Central memory CD8-positive, alpha-beta T cell (primary cell): ENCODE measurements around the gene DYRK2.

ENCODE experiments used
- ATAC-seq: fragments of 150-1000 bp; cut with Tn5 transposase; replicated peaks from 2 replicates; pipeline ENCODE4 v1.10.0; 2022; ENCODE audit warnings: mild to moderate bottlenecking, moderate FRiP score, moderate number of reproducible peaks; ENCODE audit not compliant: poor library complexity, severe bottlenecking; ENCODE audit errors: extremely low read depth
- DNase-seq, 2 donors: peaks; one replicate each; pipeline ENCODE4 v3.0.0; 2021; ENCODE audit warnings: low spot score in 2 of 2
- H3K27ac Mint-ChIP-seq: one replicate; pipeline ENCODE4 v1.8.0; 2022; ENCODE audit warnings: low read depth, mild to moderate bottlenecking, moderate library complexity, mixed read lengths
- H3K27me3 Mint-ChIP-seq: one replicate; pipeline ENCODE4 v1.8.0; 2022; ENCODE audit warnings: mixed read lengths
- H3K36me3 Mint-ChIP-seq: one replicate; pipeline ENCODE4 v1.8.0; 2022; ENCODE audit warnings: mild to moderate bottlenecking, moderate library complexity, mixed read lengths; ENCODE audit not compliant: insufficient read depth
- H3K4me1 Mint-ChIP-seq: one replicate; pipeline ENCODE4 v1.8.0; 2022; ENCODE audit warnings: mixed read lengths
- H3K4me3 Mint-ChIP-seq: one replicate; pipeline ENCODE4 v1.8.0; 2022; ENCODE audit warnings: mild to moderate bottlenecking, moderate library complexity, mixed read lengths
- H3K9me3 Mint-ChIP-seq: one replicate; pipeline ENCODE4 v1.8.0; 2022; ENCODE audit warnings: mixed read lengths

The DYRK2 gene

GRCh38 chr12:67698672-67699581 is 50.4 kb downstream of the DYRK2 start:
- Mint-ChIP-seq H3K27me3 (no peaks in the 10 kb centered on the region), H3K36me3 (peaks cover under 1% of the 10 kb centered on the region), H3K27ac (peak overlapping the region; percentile 79), H3K9me3 (peaks cover 1% of the 10 kb centered on the region), H3K4me3 (peak overlapping the region; percentile 71), H3K4me1 (peaks cover 38% of the 10 kb centered on the region)
- ATAC-seq: peak; percentile 78
- peak in 1 of 2 donors; percentile 39 for DNase-seq

- H3K9me3 Mint-ChIP-seq: no peaks in the 10 kb centered on the region
- DNase-seq: no peak
- H3K27ac Mint-ChIP-seq: no peak overlapping the region
- no peak for ATAC-seq
- peaks cover 32% of the 10 kb centered on the region for H3K4me1 Mint-ChIP-seq
- no peak overlapping the region for H3K4me3 Mint-ChIP-seq
- H3K27me3 Mint-ChIP-seq: no peaks in the 10 kb centered on the region
- H3K36me3 Mint-ChIP-seq: no peaks in the 10 kb centered on the region
These were observed 52.6 kb downstream of the DYRK2 start for GRCh38 chr12:67701121-67701520.

- no peak for ATAC-seq
- Mint-ChIP-seq H3K27me3 (no peaks in the 10 kb centered on the region), H3K9me3 (no peaks in the 10 kb centered on the region), H3K27ac (no peak overlapping the region), H3K4me1 (peaks cover 32% of the 10 kb centered on the region), H3K36me3 (no peaks in the 10 kb centered on the region), H3K4me3 (no peak overlapping the region)
- no peak for DNase-seq
These were observed 53.6 kb downstream of the DYRK2 start for GRCh38 chr12:67702136-67702535.

DNA sequence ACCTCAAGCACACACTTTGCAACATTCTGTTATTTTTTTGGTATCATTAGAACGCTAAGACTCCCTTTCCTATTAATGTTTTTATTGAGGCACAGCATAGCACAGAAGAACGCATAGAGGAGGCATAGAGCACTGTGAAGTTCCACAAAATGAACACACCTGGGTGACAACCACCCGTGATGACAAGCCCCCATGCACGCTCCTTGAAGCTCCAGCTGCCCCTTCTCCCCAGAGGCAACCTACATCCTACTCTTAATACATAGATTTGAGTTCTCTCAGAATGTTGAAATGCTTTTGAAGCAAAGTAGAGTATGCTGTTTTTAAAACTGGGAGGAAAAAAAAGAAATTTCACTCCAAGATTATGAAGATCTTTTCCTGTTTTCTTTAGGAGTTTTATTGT is 55.5 kb downstream of the DYRK2 start:
- H3K27me3 Mint-ChIP-seq: no peaks in the 10 kb centered on the region
- no peak for ATAC-seq
- H3K4me1 Mint-ChIP-seq: peaks cover 17% of the 10 kb centered on the region
- H3K27ac Mint-ChIP-seq: no peak overlapping the region
- no peak overlapping the region for H3K4me3 Mint-ChIP-seq
- no peaks in the 10 kb centered on the region for H3K36me3 Mint-ChIP-seq
- DNase-seq: no peak
- no peaks in the 10 kb centered on the region for H3K9me3 Mint-ChIP-seq

GRCh38 chr12:67705394-67706370 is 57.1 kb downstream of the DYRK2 start:
- Mint-ChIP-seq H3K36me3 (peaks cover 4% of the 10 kb centered on the region), H3K9me3 (no peaks in the 10 kb centered on the region), H3K27ac (no peak overlapping the region), H3K27me3 (no peaks in the 10 kb centered on the region), H3K4me1 (peaks cover 12% of the 10 kb centered on the region), H3K4me3 (no peak overlapping the region)
- no peak for DNase-seq
- no peak for ATAC-seq

GRCh38 chr12:67709367-67709954 is 60.9 kb downstream of the DYRK2 start:
- no peaks in the 10 kb centered on the region for H3K27me3 Mint-ChIP-seq
- no peak overlapping the region for H3K4me3 Mint-ChIP-seq
- H3K9me3 Mint-ChIP-seq: no peaks in the 10 kb centered on the region
- DNase-seq (no peak), ATAC-seq (no peak)
- H3K4me1 Mint-ChIP-seq: peaks cover 11% of the 10 kb centered on the region
- H3K36me3 Mint-ChIP-seq: peaks cover 4% of the 10 kb centered on the region
- H3K27ac Mint-ChIP-seq: no peak overlapping the region

DNA sequence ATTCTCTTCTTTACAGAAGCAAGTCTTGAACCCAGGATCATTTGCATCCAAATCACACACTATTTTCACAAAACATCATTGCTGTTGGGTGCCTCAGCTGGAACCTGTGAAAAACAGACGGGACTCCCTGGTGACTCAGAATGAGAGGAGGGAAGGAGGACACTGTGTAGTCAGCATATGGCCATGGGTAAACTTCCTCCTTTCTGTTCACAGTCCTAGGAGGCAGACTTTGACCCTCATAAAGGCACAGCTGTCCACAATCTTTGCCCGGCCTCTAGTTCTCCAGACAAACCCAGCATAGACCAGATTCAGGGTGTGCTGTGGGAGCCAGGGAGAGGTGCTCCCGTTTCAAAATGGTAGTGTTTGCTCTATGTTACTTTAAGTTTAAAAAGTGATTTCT is 62.0 kb downstream of the DYRK2 start:
- Mint-ChIP-seq H3K27me3 (no peaks in the 10 kb centered on the region), H3K4me1 (peaks cover 6% of the 10 kb centered on the region), H3K4me3 (no peak overlapping the region), H3K36me3 (peaks cover 4% of the 10 kb centered on the region), H3K9me3 (no peaks in the 10 kb centered on the region), H3K27ac (no peak overlapping the region)
- ATAC-seq (no peak), DNase-seq (no peak)

DNA sequence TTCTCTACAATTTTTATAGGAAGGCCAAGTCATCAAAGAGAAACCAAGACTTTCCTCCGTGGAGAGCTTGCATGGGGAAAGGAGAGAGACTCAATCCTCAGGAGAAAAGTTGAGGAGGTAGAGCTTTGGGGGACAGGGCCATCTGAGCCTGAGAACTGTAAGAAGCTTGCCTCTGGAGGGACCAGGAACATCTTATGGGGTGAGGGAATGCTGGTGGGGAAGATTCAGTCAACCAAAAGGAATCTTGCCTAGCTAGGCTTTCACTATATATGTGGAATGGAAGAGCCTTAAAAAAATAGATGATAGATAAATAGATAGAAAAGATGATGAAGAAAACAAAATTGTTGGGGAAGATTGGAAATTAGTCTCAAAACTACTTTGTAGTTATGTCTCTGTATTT is 63.5 kb downstream of the DYRK2 start:
- no peak for ATAC-seq
- Mint-ChIP-seq H3K4me1 (peaks cover 6% of the 10 kb centered on the region), H3K4me3 (no peak overlapping the region), H3K36me3 (peaks cover 4% of the 10 kb centered on the region), H3K27ac (no peak overlapping the region), H3K9me3 (no peaks in the 10 kb centered on the region), H3K27me3 (no peaks in the 10 kb centered on the region)
- DNase-seq: no peak

DNA sequence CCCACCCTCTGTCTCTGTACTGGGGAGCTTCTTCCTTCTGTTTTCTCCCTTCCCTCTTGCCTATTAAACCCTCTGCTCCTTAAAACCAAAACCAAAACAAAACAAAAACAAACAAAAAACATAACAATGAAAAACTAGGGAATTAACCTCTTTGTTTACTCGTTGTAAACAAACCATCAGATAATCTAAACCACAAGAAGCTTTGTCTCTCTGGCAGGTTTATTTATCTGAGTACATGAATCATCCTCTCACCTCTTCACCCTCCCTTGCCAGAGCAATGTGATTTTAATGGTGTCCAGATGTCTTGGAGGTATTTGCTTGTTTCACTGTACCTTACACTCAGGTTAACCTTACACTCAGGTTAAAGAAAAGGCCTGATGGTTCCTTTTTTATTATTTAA is 66.1 kb downstream of the DYRK2 start:
- no peak overlapping the region for H3K4me3 Mint-ChIP-seq
- no peak for DNase-seq
- no peak for ATAC-seq
- no peaks in the 10 kb centered on the region for H3K27me3 Mint-ChIP-seq
- no peaks in the 10 kb centered on the region for H3K9me3 Mint-ChIP-seq
- H3K4me1 Mint-ChIP-seq: peaks cover 6% of the 10 kb centered on the region
- H3K27ac Mint-ChIP-seq: no peak overlapping the region
- H3K36me3 Mint-ChIP-seq: peaks cover 4% of the 10 kb centered on the region
